Measurements from ENCODE around the gene CEP104. TPM values are rescaled to one million over a fixed set of nuclear protein-coding genes. Genes with fewer than 3 reads are reported as not detected.
"Not testable (repeated sequence)": the region's sequence is repeated elsewhere in the genome, so short reads cannot be mapped to it uniquely, and the experiment has no call there.

Gene CEP104
- total RNA-seq, 1 experiment from 2014 or later, result 34.5 TPM

- H3K23ac ChIP-seq (ENCODE audit: insufficient read length, low read depth, low read length), result no peak overlapping the region
- H3K27me3 ChIP-seq (ENCODE audit: insufficient read depth, low read length), result no peaks in the 10 kb centered on the region
- H3K4me1 ChIP-seq (ENCODE audit: insufficient read depth, low read length), result no peaks in the 10 kb centered on the region
- DNase-seq, result no peak
- Mint-ChIP-seq H3K27ac (no peak overlapping the region), H3K27me3 (ENCODE audit: low read depth) (peaks cover 39% of the 10 kb centered on the region), H3K36me3 (ENCODE audit: insufficient read depth in 1 of 3, low read depth in 3 of 3) (peaks cover 10 to 15% (median 14%) of the 10 kb centered on the region in 3 experiments), H3K9me3 (peaks cover 59 to 62% of the 10 kb centered on the region in 2 experiments), H3K4me3 (no peak overlapping the region), H3K4me1 (peaks cover 0 to 2% of the 10 kb centered on the region in 2 experiments; a peak in 2 of 4 replicates)
- H3K4me2 ChIP-seq (ENCODE audit: insufficient read depth, insufficient read length, low read length), result no peak overlapping the region
- no peak overlapping the region for H3K4ac ChIP-seq (ENCODE audit: low read depth, low read length)
- H3K23me2 ChIP-seq (ENCODE audit: insufficient read length, low read depth, low read length, poor library complexity, severe bottlenecking), result no peaks in the 10 kb centered on the region
- no peak overlapping the region for H2BK15ac ChIP-seq (ENCODE audit: low read depth, low read length)
- no peak overlapping the region for H2AK5ac ChIP-seq (ENCODE audit: insufficient read length, low read length)
- no peak overlapping the region for H2BK120ac ChIP-seq (ENCODE audit: low read depth, low read length, poor library complexity, severe bottlenecking)
- H2BK5ac ChIP-seq (ENCODE audit: insufficient read length, low read length), result no peak overlapping the region
- no peak overlapping the region for H4K91ac ChIP-seq (ENCODE audit: insufficient read length, low read depth, low read length)
- no CpG with 5 or more reads among the region's 19 CpGs for WGBS (ENCODE audit: extremely low coverage, insufficient read length, low lambda C conversion rate)
- no peak overlapping the region for H2AFZ ChIP-seq (ENCODE audit: low read length)
- TF ChIP-seq CTCF (conservative IDR thresholded peaks at IDR 0.05), result no peak
- H3K79me1 ChIP-seq (ENCODE audit: insufficient read depth, low read depth, low read length, poor library complexity, severe bottlenecking), result no peaks in the 10 kb centered on the region
- no peak overlapping the region for H3T11ph ChIP-seq (ENCODE audit: low read length)
- H4K20me1 ChIP-seq (ENCODE audit: control insufficient read depth, insufficient read depth, insufficient read length), result no peaks in the 10 kb centered on the region
- peaks cover 13% of the 10 kb centered on the region for H3K9me3 ChIP-seq (ENCODE audit: control insufficient read depth, low read depth, low read length)
- no peak overlapping the region for H4K5ac ChIP-seq (ENCODE audit: insufficient read length, low read depth, low read length)
- H3K56ac ChIP-seq (ENCODE audit: insufficient read length, low read depth, low read length), result no peak overlapping the region
- H3K79me2 ChIP-seq (ENCODE audit: insufficient read depth, low read length), result no peaks in the 10 kb centered on the region
- no peak overlapping the region for H4K8ac ChIP-seq (replicated peaks; ENCODE audit: insufficient read length, low read depth, low read length)
- H3K9ac ChIP-seq (ENCODE audit: extremely low read depth, insufficient read length, low read length), result no peak overlapping the region
- no peak overlapping the region for H2BK12ac ChIP-seq (ENCODE audit: insufficient read length, low read depth, low read length)
- H3K14ac ChIP-seq (ENCODE audit: insufficient read depth, low read length), result no peak overlapping the region
- no peak overlapping the region for H2BK20ac ChIP-seq (ENCODE audit: low read depth, low read length, poor library complexity, severe bottlenecking)
- H3K27ac ChIP-seq (ENCODE audit: insufficient read length, low read depth, low read length), result no peak overlapping the region
- H3K18ac ChIP-seq (ENCODE audit: insufficient read length, low read depth, low read length), result no peak overlapping the region
Measured at GRCh38 chr1:3803905-3804626, 52.9 kb downstream of the CEP104 start.

GRCh38 chr1:3800795-3801194, 56.2 kb downstream of the CEP104 start:
- H2AFZ ChIP-seq (ENCODE audit: low read length); H3K14ac ChIP-seq (ENCODE audit: insufficient read depth, low read length); H3T11ph ChIP-seq (ENCODE audit: low read length); H4K20me1 ChIP-seq (ENCODE audit: control insufficient read depth, insufficient read depth, insufficient read length); H3K18ac ChIP-seq (ENCODE audit: insufficient read length, low read depth, low read length); H3K27ac Mint-ChIP-seq; H3K4ac ChIP-seq (ENCODE audit: low read depth, low read length); H3K79me1 ChIP-seq (ENCODE audit: insufficient read depth, low read depth, low read length, poor library complexity, severe bottlenecking); H2BK20ac ChIP-seq (ENCODE audit: low read depth, low read length, poor library complexity, severe bottlenecking); H3K4me1 ChIP-seq (ENCODE audit: insufficient read depth, low read length); H3K27ac ChIP-seq (ENCODE audit: insufficient read length, low read depth, low read length); H3K9ac ChIP-seq (ENCODE audit: extremely low read depth, insufficient read length, low read length); DNase-seq; H3K79me2 ChIP-seq (ENCODE audit: insufficient read depth, low read length); H3K27me3 ChIP-seq (ENCODE audit: insufficient read depth, low read length); H4K5ac ChIP-seq (ENCODE audit: insufficient read length, low read depth, low read length); H4K91ac ChIP-seq (ENCODE audit: insufficient read length, low read depth, low read length); H2BK12ac ChIP-seq (ENCODE audit: insufficient read length, low read depth, low read length); H3K56ac ChIP-seq (ENCODE audit: insufficient read length, low read depth, low read length); H4K8ac ChIP-seq (replicated peaks; ENCODE audit: insufficient read length, low read depth, low read length); H2AK5ac ChIP-seq (ENCODE audit: insufficient read length, low read length); H3K4me2 ChIP-seq (ENCODE audit: insufficient read depth, insufficient read length, low read length); H2BK15ac ChIP-seq (ENCODE audit: low read depth, low read length); H3K4me3 Mint-ChIP-seq; H3K36me3 Mint-ChIP-seq (ENCODE audit: insufficient read depth in 1 of 3, low read depth in 3 of 3); H2BK120ac ChIP-seq (ENCODE audit: low read depth, low read length, poor library complexity, severe bottlenecking); H3K23me2 ChIP-seq (ENCODE audit: insufficient read length, low read depth, low read length, poor library complexity, severe bottlenecking); H2BK5ac ChIP-seq (ENCODE audit: insufficient read length, low read length); H3K23ac ChIP-seq (ENCODE audit: insufficient read length, low read depth, low read length); H3K9me3 ChIP-seq (ENCODE audit: control insufficient read depth, low read depth, low read length): not testable (repeated sequence)
- peaks cover 35% of the 10 kb centered on the region for H3K27me3 Mint-ChIP-seq (ENCODE audit: low read depth)
- peaks cover 32 to 36% of the 10 kb centered on the region in 2 experiments for H3K9me3 Mint-ChIP-seq
- no CpG with 5 or more reads among the region's 3 CpGs for WGBS (ENCODE audit: extremely low coverage, insufficient read length, low lambda C conversion rate)
- peaks cover 9 to 10% of the 10 kb centered on the region in 2 experiments for H3K4me1 Mint-ChIP-seq

Measured in H9 (cell line).